GM12801 (cell line): ENCODE data around the gene FTHL17.

Experiments
- TF ChIP-seq, protein P1 (sequence below): IDR thresholded peaks from one replicate; pipeline ENCODE4 v1.5.1; 2011; ENCODE audit warnings: control low read depth; ENCODE audit not compliant: insufficient read length; ENCODE audit errors: extremely low read depth

The FTHL17 gene

DNA sequence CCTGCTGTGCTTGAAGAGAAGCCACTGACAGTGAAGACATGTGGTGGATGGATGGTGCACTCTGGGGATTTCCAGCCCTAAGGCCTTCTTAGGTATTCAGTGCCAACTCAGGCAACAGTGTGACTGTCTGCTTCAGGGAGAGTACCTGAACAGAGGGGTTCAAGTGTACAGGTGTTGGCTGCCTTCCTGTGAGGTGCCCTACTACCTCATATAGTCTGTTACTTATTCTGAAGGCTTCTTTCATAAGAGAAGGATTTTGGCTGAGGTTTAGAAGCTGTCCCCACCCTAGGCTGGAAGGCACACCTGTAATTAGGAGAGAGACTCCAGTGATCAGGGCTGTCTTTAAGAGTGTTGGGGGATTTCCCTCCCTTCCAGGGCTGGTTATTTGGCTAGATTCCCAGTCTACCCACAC lies 1.8 kb downstream of the FTHL17 start:
- TF ChIP-seq, protein P1, sequence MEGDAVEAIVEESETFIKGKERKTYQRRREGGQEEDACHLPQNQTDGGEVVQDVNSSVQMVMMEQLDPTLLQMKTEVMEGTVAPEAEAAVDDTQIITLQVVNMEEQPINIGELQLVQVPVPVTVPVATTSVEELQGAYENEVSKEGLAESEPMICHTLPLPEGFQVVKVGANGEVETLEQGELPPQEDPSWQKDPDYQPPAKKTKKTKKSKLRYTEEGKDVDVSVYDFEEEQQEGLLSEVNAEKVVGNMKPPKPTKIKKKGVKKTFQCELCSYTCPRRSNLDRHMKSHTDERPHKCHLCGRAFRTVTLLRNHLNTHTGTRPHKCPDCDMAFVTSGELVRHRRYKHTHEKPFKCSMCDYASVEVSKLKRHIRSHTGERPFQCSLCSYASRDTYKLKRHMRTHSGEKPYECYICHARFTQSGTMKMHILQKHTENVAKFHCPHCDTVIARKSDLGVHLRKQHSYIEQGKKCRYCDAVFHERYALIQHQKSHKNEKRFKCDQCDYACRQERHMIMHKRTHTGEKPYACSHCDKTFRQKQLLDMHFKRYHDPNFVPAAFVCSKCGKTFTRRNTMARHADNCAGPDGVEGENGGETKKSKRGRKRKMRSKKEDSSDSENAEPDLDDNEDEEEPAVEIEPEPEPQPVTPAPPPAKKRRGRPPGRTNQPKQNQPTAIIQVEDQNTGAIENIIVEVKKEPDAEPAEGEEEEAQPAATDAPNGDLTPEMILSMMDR: no peak

DNA sequence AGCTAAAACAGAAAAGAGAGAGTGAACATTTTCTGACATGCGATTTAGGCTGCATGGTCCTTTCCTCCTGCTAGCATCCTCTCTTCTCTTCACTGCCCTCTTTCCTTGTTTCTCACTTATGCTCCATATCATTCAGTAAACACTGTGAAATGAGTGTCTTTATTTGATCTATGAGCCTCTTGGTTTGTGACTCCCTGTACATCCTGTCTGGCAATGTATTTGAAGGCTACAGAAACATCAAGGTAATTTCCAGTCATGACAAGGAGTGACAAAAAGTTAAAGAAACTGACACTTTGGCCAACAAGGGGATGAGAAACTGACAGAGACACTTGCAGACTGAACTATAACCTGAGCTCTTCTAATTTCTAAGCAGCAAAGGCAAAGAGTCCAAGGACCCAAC lies 8.7 kb downstream of the FTHL17 start:
- TF ChIP-seq, protein P1: no peak

DNA sequence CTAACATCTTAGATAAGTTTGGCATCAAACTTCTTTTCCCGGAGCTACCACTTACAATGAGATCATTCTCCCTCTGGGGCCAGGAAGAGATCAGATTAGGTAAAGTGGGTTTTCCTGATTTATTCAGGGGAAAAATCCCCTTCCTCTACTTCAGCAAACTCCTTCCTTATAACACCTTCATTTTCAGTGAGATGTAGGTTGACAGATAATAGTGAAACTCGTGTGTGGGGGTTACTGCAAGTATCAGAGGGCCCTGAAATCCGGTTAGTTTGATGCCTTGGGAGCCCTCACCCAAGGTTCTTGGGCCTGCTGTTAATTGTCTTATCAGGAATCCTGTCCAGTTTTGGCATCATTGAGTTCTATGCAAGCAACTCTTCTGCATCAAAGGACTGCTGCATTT lies 10.8 kb downstream of the FTHL17 start:
- TF ChIP-seq, protein P1: no peak

DNA sequence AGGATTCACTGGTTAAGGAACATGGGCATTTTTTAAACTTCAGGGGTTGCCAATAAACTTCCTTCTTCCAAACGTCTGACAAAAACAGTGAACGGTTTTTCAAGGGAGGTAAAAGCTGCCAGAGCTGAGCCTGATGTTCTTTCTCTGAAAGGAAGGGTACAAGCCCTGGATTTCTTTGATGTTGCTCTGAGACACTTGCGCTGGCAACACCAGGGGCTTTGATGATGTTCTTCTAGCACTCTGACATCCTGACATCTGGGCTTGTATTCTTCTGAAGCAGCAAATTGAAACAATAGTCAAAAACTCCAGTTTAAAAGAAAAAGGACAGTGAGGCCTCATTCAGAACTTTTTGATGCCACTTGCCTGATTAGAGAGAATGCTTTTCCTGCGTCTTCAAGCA lies 11.8 kb downstream of the FTHL17 start:
- TF ChIP-seq, protein P1: no peak

DNA sequence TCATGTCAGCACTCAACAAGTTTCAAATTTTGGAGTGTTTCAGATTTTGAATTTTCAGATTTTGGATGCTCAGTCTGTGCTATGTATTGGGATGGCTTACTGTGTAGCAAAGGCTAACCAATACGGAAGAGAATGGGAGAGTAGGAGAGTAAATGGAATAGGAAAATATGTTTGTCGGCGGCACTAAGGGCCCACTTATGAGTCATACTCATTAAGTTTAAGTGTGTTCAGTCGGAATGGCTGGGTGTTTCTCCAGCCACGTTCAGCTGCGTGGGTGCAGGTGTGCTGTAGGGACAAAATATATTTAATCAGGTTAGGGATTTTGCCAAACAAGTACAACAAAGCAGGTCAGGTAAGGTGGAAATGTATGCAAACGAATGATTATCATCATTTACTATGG lies 13.6 kb downstream of the FTHL17 start:
- TF ChIP-seq, protein P1: no peak

DNA sequence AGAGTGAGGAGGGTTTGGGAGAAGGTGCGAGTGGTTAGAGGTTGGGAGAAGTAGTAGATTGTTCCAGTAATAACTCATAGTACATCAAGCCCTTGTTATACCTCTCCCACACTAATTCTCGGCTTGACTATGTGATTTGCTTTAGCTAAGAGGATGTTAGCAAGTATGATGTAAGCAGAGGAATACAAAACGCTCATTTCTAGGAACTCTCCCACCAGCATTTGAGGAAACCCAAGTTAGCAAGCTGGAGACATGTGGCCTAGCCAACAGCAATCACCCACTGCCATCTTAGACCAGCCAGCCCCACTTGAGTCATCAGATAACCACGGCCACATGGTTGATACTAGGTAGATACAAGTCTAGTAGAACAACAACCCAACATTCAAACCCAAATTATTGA lies 14.2 kb downstream of the FTHL17 start:
- TF ChIP-seq, protein P1: no peak

DNA sequence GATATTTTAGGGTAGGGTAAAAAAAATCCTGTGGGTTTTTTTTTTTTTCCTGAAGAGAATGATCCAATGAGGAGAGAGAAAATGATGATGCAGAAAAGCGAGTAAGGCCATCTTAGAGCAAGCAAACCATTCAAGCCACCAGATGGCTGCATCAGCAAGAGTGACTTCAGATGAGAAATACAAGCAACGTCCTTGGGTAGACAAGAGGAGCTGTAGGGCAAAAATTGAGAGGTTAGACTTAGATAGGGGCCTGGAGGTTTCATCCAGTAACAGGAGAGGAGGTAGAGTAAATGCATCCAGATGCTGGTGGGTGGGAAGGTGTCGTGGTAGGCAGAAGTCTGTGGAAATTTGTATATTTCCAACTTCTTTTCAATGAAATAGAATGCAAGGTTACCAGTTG lies 14.6 kb downstream of the FTHL17 start:
- TF ChIP-seq, protein P1: no peak

DNA sequence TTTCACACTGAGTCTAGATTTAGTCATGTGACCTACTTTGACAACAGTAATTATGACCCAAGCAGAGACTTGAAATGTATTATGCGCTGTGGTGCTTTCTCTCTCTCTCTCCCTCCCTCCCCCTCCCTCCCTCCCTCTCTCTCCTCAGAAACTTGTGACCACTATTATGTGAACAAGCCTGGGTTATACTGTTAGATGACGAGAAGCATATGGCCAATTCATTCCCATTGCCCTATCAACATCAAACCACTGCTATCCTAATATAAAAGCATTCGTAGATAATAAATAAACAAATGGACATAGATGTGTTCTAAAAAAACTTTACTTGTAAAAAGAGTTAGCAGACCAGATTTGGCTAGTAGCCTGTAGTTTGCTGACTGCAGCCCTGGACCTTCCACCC lies 18.2 kb downstream of the FTHL17 start:
- TF ChIP-seq, protein P1: no peak
